ENCODE measurements around the gene PODXL2.
A peak's percentile ranks its signal among the peaks of the same experiment; 100 is the strongest.
"Not testable (repeated sequence)": the region's sequence is repeated elsewhere in the genome, so short reads cannot be mapped to it uniquely, and the experiment has no call there.

Gene PODXL2

DNA sequence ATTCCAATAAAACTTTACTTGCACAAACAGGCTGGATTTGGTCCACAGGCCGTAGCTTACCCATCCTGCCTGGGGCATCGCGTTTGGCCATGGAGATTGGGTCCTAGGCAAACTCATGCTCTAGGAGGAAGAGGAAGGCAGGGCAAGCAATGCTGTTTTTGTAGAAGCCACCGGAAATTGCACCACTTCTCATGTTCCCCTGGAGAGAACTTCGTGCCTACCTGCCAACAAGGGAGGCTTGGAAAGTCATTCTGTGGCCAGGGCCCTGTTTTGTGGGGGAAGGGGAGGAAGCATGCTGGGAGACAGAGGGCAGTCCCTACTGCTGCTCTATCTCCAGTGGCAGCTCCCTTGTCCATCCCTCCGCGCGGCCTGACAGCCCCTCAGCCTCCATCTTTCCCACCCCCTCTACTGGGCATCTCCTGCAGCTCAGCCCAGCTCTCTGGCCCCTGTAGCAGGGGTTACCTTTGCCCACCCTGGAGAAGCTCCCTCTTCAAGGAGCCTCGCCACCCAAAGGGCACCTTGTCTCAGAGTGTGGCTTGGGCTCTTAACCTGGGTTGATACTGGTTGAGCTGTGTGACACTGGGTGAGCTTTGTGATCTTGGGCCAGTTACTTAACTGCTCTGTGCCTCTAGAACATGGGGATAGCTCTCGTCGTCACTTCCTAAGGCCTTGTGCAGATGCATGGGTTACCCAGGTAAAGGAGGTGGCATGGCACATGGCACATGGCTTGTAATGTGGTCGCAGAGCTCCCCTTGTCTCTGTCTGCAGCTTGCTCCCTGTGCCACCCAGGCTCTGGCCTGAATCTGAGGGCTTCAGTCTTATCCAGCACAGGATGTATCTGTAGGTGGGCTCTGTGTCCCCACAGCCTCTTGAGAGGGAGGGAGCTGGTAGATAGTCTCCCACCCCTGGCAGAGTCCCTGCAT is 49.9 kb downstream of the PODXL2 start:
- peaks cover 30% of the 10 kb centered on the region for H3K27me3 Mint-ChIP-seq (ENCODE audit: low read depth, poor library complexity)
- H3K27ac Mint-ChIP-seq = no peak overlapping the region
- H3K4me3 Mint-ChIP-seq = no peak overlapping the region
- no peaks in the 10 kb centered on the region for H3K9me3 Mint-ChIP-seq
- H3K4me1 Mint-ChIP-seq = peaks cover 40% of the 10 kb centered on the region
- no peak for DNase-seq
- TF ChIP-seq, protein P1, sequence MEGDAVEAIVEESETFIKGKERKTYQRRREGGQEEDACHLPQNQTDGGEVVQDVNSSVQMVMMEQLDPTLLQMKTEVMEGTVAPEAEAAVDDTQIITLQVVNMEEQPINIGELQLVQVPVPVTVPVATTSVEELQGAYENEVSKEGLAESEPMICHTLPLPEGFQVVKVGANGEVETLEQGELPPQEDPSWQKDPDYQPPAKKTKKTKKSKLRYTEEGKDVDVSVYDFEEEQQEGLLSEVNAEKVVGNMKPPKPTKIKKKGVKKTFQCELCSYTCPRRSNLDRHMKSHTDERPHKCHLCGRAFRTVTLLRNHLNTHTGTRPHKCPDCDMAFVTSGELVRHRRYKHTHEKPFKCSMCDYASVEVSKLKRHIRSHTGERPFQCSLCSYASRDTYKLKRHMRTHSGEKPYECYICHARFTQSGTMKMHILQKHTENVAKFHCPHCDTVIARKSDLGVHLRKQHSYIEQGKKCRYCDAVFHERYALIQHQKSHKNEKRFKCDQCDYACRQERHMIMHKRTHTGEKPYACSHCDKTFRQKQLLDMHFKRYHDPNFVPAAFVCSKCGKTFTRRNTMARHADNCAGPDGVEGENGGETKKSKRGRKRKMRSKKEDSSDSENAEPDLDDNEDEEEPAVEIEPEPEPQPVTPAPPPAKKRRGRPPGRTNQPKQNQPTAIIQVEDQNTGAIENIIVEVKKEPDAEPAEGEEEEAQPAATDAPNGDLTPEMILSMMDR (IDR thresholded peaks at IDR 0.05) = no peak
- H3K36me3 Mint-ChIP-seq (ENCODE audit: low read depth) = no peaks in the 10 kb centered on the region

GRCh38 chr3:127679534-127680145 is 50.7 kb downstream of the PODXL2 start:
- TF ChIP-seq, protein P1 (IDR thresholded peaks at IDR 0.05) = peak; percentile 9
- no peak overlapping the region for H3K27ac Mint-ChIP-seq
- H3K36me3 Mint-ChIP-seq (ENCODE audit: low read depth) = no peaks in the 10 kb centered on the region
- H3K9me3 Mint-ChIP-seq = no peaks in the 10 kb centered on the region
- H3K4me1 Mint-ChIP-seq = peaks cover 33% of the 10 kb centered on the region
- peaks cover 23% of the 10 kb centered on the region for H3K27me3 Mint-ChIP-seq (ENCODE audit: low read depth, poor library complexity)
- no peak for DNase-seq
- no peak overlapping the region for H3K4me3 Mint-ChIP-seq

GRCh38 chr3:127680146-127680661 is 51.2 kb downstream of the PODXL2 start:
- no peak overlapping the region for H3K27ac Mint-ChIP-seq
- peaks cover 17% of the 10 kb centered on the region for H3K27me3 Mint-ChIP-seq (ENCODE audit: low read depth, poor library complexity)
- H3K9me3 Mint-ChIP-seq = no peaks in the 10 kb centered on the region
- H3K4me3 Mint-ChIP-seq = no peak overlapping the region
- TF ChIP-seq, protein P1 (IDR thresholded peaks at IDR 0.05) = no peak
- H3K4me1 Mint-ChIP-seq = peaks cover 30% of the 10 kb centered on the region
- DNase-seq = no peak
- no peaks in the 10 kb centered on the region for H3K36me3 Mint-ChIP-seq (ENCODE audit: low read depth)

DNA sequence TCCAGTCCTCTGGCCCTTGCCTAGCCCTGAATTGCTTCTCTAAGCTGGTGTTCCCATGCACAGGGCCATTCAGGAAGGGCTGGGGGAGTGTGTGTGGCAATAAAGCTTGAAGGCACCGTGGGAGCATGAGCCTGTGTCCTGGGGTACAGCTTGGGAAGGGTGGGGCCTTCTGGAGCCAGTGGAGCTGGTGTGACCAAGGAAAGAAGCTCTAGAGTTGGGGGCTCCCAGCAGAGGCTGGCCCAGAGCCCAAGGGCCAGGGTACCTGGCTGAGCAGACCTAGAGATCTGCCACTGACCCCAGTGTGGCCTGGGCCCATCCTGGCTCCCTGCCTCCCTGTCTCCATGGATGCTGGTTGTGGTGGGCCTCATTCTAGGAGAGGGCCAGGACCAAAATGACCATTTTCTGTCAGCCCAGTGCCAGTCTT is 51.8 kb downstream of the PODXL2 start:
- Mint-ChIP-seq H3K27ac (no peak overlapping the region), H3K27me3 (ENCODE audit: low read depth, poor library complexity) (peaks cover 13% of the 10 kb centered on the region), H3K36me3 (ENCODE audit: low read depth) (no peaks in the 10 kb centered on the region), H3K4me1 (peaks cover 30% of the 10 kb centered on the region), H3K4me3 (no peak overlapping the region), H3K9me3 (no peaks in the 10 kb centered on the region)
- TF ChIP-seq, protein P1 (IDR thresholded peaks at IDR 0.05) = no peak
- DNase-seq = no peak

DNA sequence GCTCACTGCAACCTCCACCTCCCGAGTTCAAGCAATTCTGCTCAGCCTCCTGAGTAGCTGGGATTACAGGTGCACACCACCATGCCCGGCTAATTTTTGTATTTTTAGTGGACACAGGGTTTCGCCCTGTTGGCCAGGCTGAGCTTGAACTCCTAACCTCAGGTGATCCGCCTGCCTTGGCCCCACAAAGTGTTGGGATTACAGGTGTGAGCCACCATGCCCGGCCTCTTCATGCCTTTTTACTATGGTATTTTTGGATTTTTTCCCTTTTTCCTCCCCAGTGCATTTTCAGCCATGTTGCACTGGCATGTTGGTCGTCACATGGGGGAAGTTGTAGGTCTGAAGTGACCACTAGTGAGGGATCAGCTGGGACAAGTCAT is 53.2 kb downstream of the PODXL2 start:
- H3K4me3 Mint-ChIP-seq; DNase-seq; H3K9me3 Mint-ChIP-seq; H3K36me3 Mint-ChIP-seq (ENCODE audit: low read depth); H3K27me3 Mint-ChIP-seq (ENCODE audit: low read depth, poor library complexity); H3K27ac Mint-ChIP-seq: not testable (repeated sequence)
- H3K4me1 Mint-ChIP-seq = peaks cover 25% of the 10 kb centered on the region

GRCh38 chr3:127682561-127682960 is 53.6 kb downstream of the PODXL2 start:
- TF ChIP-seq, protein P1 (IDR thresholded peaks at IDR 0.05) = no peak
- no peaks in the 10 kb centered on the region for H3K9me3 Mint-ChIP-seq
- no peaks in the 10 kb centered on the region for H3K36me3 Mint-ChIP-seq (ENCODE audit: low read depth)
- H3K27me3 Mint-ChIP-seq (ENCODE audit: low read depth, poor library complexity) = peaks cover 7% of the 10 kb centered on the region
- H3K4me1 Mint-ChIP-seq = peaks cover 23% of the 10 kb centered on the region
- no peak overlapping the region for H3K4me3 Mint-ChIP-seq
- H3K27ac Mint-ChIP-seq = no peak overlapping the region
- no peak for DNase-seq
